ENCODE data around the gene MINDY4.

- TF ChIP-seq, protein P1, sequence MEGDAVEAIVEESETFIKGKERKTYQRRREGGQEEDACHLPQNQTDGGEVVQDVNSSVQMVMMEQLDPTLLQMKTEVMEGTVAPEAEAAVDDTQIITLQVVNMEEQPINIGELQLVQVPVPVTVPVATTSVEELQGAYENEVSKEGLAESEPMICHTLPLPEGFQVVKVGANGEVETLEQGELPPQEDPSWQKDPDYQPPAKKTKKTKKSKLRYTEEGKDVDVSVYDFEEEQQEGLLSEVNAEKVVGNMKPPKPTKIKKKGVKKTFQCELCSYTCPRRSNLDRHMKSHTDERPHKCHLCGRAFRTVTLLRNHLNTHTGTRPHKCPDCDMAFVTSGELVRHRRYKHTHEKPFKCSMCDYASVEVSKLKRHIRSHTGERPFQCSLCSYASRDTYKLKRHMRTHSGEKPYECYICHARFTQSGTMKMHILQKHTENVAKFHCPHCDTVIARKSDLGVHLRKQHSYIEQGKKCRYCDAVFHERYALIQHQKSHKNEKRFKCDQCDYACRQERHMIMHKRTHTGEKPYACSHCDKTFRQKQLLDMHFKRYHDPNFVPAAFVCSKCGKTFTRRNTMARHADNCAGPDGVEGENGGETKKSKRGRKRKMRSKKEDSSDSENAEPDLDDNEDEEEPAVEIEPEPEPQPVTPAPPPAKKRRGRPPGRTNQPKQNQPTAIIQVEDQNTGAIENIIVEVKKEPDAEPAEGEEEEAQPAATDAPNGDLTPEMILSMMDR (IDR thresholded peaks at IDR 0.05) = no peak
- no peak for TF ChIP-seq POLR2A (IDR thresholded peaks at IDR 0.05)
- no peak for TF ChIP-seq EP300 (IDR thresholded peaks at IDR 0.05)
Observed at GRCh38 chr7:30884881-30885280, 113.7 kb downstream of the MINDY4 start.
